Measurements from ENCODE around the gene HDAC4. TPM values are rescaled to one million over a fixed set of nuclear protein-coding genes. Genes with fewer than 3 reads are reported as not detected.

HDAC4 gene
- total RNA-seq, 1 donor from 2014 or later, result 46.2 TPM

DNA sequence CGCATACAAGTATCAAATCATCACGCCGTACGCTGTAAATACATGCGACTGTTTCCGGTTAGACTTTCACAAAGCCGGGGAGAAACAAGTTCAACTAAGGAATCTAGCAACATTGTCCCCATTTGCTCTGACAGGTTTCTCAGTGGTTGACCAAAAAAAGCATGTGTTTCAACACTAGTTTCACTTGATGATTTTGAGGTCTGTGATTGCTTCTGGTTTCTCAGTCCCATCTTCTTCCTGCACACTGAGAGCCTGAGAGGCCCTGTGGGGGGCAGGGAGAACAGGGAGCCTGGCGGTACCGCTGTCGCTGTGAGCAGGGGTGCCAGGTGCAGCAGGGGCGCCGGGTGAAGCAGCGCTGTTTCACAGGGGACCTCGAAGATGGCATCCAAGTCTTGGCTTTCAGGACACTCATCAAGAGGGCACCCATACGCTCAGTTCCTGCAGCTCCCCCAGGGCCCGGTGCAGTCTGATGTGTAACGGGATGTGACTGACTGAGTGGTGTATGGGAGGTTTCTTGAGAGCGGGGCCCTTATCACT lies 282.1 kb downstream of the HDAC4 start:
- no peak for DNase-seq (ENCODE audit: low spot score, unreplicated experiment)
- Mint-ChIP-seq H3K27ac (peak overlapping the region; percentile 43), H3K4me3 (ENCODE audit: low read depth) (no peak overlapping the region), H3K9me3 (ENCODE audit: low read depth) (no peaks in the 10 kb centered on the region), H3K27me3 (no peaks in the 10 kb centered on the region), H3K4me1 (ENCODE audit: low read depth) (peaks cover 3% of the 10 kb centered on the region), H3K36me3 (ENCODE audit: insufficient read depth) (peaks cover 7% of the 10 kb centered on the region)
- TF ChIP-seq, protein P1, sequence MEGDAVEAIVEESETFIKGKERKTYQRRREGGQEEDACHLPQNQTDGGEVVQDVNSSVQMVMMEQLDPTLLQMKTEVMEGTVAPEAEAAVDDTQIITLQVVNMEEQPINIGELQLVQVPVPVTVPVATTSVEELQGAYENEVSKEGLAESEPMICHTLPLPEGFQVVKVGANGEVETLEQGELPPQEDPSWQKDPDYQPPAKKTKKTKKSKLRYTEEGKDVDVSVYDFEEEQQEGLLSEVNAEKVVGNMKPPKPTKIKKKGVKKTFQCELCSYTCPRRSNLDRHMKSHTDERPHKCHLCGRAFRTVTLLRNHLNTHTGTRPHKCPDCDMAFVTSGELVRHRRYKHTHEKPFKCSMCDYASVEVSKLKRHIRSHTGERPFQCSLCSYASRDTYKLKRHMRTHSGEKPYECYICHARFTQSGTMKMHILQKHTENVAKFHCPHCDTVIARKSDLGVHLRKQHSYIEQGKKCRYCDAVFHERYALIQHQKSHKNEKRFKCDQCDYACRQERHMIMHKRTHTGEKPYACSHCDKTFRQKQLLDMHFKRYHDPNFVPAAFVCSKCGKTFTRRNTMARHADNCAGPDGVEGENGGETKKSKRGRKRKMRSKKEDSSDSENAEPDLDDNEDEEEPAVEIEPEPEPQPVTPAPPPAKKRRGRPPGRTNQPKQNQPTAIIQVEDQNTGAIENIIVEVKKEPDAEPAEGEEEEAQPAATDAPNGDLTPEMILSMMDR (IDR thresholded peaks at IDR 0.05; ENCODE audit: unreplicated experiment), result no peak

DNA sequence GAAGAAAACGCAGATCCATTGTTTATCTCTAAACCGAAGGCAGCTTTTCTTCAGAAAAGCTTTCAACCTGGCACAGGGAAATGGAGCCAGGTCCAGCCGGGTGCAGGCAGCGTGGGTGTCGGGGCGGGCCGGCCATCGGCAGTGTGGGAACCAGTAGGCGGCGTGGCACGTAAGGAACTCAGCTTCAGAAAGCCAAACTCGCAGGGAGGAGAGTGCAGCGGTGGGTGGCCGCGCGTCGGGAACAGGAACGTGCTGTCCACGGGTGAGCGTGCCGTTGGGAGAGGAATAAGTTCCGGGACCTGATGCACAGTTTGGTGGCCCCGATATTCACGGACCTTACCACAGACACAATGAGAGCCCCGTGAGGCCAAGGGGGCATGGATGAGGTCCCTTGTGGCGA lies 282.6 kb downstream of the HDAC4 start:
- no peak overlapping the region for H3K27ac Mint-ChIP-seq
- no peak for DNase-seq (ENCODE audit: low spot score, unreplicated experiment)
- peaks cover 7% of the 10 kb centered on the region for H3K36me3 Mint-ChIP-seq (ENCODE audit: insufficient read depth)
- H3K9me3 Mint-ChIP-seq (ENCODE audit: low read depth), result no peaks in the 10 kb centered on the region
- TF ChIP-seq, protein P1 (IDR thresholded peaks at IDR 0.05; ENCODE audit: unreplicated experiment), result no peak
- no peak overlapping the region for H3K4me3 Mint-ChIP-seq (ENCODE audit: low read depth)
- no peaks in the 10 kb centered on the region for H3K27me3 Mint-ChIP-seq
- peaks cover 8% of the 10 kb centered on the region for H3K4me1 Mint-ChIP-seq (ENCODE audit: low read depth)

DNA sequence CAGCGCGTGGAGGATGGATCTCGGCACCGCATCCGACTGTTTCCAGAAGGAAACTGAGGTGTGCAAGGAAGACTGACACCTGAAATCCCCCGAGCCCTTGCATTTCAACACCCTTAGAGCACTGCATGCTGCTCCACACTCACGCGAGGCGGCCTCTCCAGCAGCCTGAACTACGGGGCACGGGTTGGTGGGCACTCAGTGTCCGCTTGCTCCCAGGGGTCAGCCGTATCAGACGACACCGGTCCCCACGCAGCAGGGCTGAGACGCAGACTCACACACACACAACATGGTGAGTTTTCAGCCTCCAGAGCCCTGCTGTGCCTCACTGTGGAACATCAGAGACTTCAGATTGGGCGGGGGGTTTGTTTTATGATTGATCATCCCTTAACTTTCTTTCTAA lies 283.0 kb downstream of the HDAC4 start:
- H3K27me3 Mint-ChIP-seq, result no peaks in the 10 kb centered on the region
- TF ChIP-seq, protein P1 (IDR thresholded peaks at IDR 0.05; ENCODE audit: unreplicated experiment), result no peak
- H3K4me3 Mint-ChIP-seq (ENCODE audit: low read depth), result no peak overlapping the region
- H3K4me1 Mint-ChIP-seq (ENCODE audit: low read depth), result peaks cover 12% of the 10 kb centered on the region
- H3K9me3 Mint-ChIP-seq (ENCODE audit: low read depth), result no peaks in the 10 kb centered on the region
- H3K36me3 Mint-ChIP-seq (ENCODE audit: insufficient read depth), result peaks cover 7% of the 10 kb centered on the region
- DNase-seq (ENCODE audit: low spot score, unreplicated experiment), result no peak
- no peak overlapping the region for H3K27ac Mint-ChIP-seq

DNA sequence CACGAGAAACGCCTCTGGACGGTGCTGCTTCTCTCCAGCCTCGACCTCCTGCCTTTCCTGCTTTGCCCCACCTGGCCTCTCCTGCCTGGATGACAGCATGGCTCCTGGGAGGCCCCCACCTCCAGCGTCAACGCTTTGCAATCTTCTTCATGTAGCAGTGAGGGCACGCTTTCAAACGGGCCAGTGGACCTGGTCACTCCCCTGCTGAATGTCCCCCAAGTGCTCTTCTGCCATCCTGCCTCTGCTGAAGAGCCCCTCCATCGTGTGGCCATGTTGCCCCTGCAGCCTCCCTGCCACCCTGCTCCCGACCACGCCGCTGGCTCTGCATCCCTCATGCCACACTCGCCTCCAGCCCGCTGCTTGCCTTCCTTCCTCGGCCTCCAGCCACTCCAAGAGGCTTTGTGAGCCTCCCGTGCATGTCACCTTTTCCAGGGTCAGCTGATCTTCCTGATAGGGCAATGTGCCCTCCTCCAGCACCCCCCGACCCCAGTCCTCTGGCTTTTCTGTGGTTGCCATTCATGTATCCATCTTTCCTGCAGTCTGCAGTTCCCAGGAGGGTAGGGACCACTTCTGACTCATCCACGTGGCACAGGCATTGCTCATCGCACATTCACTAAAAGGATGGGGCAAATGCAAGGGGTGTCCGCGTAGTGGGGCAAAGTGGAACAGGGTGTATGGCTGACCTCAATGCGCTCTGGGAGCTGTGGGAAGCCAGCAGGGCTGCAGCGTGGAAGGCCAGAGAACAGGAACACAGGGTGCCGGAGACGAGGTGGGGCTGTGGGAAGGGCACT lies 284.2 kb downstream of the HDAC4 start:
- Mint-ChIP-seq H3K36me3 (ENCODE audit: insufficient read depth) (peaks cover 5% of the 10 kb centered on the region), H3K27me3 (no peaks in the 10 kb centered on the region), H3K27ac (peak overlapping the region; percentile 43), H3K4me3 (ENCODE audit: low read depth) (no peak overlapping the region), H3K9me3 (ENCODE audit: low read depth) (no peaks in the 10 kb centered on the region), H3K4me1 (ENCODE audit: low read depth) (peaks cover 14% of the 10 kb centered on the region)
- no peak for DNase-seq (ENCODE audit: low spot score, unreplicated experiment)
- TF ChIP-seq, protein P1 (IDR thresholded peaks at IDR 0.05; ENCODE audit: unreplicated experiment), result no peak

DNA sequence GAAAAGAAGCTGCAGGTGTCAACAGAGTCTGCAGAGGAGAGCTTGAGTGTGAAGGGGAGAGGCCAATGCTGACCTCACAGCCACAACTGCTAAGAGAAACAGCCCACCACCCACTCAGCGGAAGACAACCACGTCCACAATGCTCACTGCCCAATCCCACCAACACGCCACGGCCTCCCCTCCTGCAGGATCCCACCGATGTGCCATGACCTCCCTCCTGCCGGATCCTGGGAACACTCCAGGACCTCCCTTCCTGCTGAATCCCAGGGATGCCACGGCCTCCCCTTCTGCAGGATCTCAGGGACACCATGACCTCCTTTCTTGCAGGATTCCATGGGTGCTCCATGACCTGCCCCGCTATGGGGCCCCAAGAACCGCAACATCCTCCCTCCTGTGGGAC lies 285.2 kb downstream of the HDAC4 start:
- Mint-ChIP-seq H3K36me3 (ENCODE audit: insufficient read depth) (peaks cover 5% of the 10 kb centered on the region), H3K27me3 (no peaks in the 10 kb centered on the region), H3K4me1 (ENCODE audit: low read depth) (peaks cover 14% of the 10 kb centered on the region), H3K4me3 (ENCODE audit: low read depth) (no peak overlapping the region), H3K27ac (no peak overlapping the region), H3K9me3 (ENCODE audit: low read depth) (no peaks in the 10 kb centered on the region)
- DNase-seq (ENCODE audit: low spot score, unreplicated experiment), result no peak
- TF ChIP-seq, protein P1 (IDR thresholded peaks at IDR 0.05; ENCODE audit: unreplicated experiment), result no peak
